Pancreas (tissue), 10 donors: ENCODE measurements around the gene BBX. TPM values are rescaled to one million over a fixed set of nuclear protein-coding genes. Genes with fewer than 3 reads are reported as not detected.

Source experiments
- ATAC-seq, 4 donors: fragments of 200-7000 bp; cut with Tn5 transposase; one replicate each; pipeline versions ENCODE4 v1.8.0 to v1.9.1; 2020; ENCODE audit warnings: mild to moderate bottlenecking in 4 of 4, moderate library complexity in 4 of 4
- DNase-seq, 6 donors: peaks; one replicate each; pipeline ENCODE4 v3.0.0-alpha.2; 2020
- FAIRE-seq: peaks from 2 replicates; lab custom pipeline; 2012; peaks lifted over from hg19 to GRCh38; lab: Jason Lieb, UNC
- H3K27ac ChIP-seq, 4 donors: fragments of 200-600 bp; sonication (generic); 1 replicate in 3 of 4; 2 replicates in 1 of 4; pipeline versions ENCODE4 v1.5.0 to v1.8.0; 2020
- H3K27me3 ChIP-seq, 4 donors: fragments of 200-600 bp; one replicate each; pipeline ENCODE4 v1.8.0; 2021
- H3K36me3 ChIP-seq, 3 donors: fragments of 200-600 bp; sonication (generic) in 1 of 3; one replicate each; pipeline versions ENCODE4 v1.5.0 to v1.8.0; 2020 to 2021
- H3K4me1 ChIP-seq, 3 donors: fragments of 200-600 bp; one replicate each; pipeline ENCODE4 v1.8.0; 2021
- H3K4me3 ChIP-seq, 4 donors: fragments of 200-600 bp; sonication (generic) in 2 of 4; one replicate each; pipeline versions ENCODE4 v1.5.0 to v1.8.0; 2020 to 2021
- H3K9me3 ChIP-seq, 4 donors: fragments of 200-600 bp; one replicate each; pipeline ENCODE4 v1.8.0; 2021
- CTCF ChIP-seq, 4 donors: fragments of 200-600 bp; sonication (generic) in 3 of 4; IDR thresholded peaks; one replicate each; pipeline versions ENCODE4 v1.5.0 to v1.8.0; 2021; ENCODE audit warnings: antibody characterized with exemption in 4 of 4
- WGBS, 2 donors: extraction: QIAGEN DNeasy Blood & Tissue Kit; methylation state at CpG; one replicate each; pipeline ENCODE4 v1.1.7; 2013; 5-methylcytosine and 5-hydroxymethylcytosine counted together
- intact Hi-C, 3 donors: fragments of 100-400 bp; cut with DNase I; formaldehyde crosslinking; loops; one replicate each; pipeline versions ENCODE4 v1.11.1 to v1.14.2; 2022
- polyA plus RNA-seq, 2 donors: library from polyadenylated mRNA; stranded (reverse); fragments of 200-250 nt; gene quantifications; one replicate each; pipeline ENCODE4 v1.2.3, GENCODE V29; 2013
- total RNA-seq, 6 donors: library from RNA; stranded (reverse); fragmentation: NEBNext Ultra II Directional in 4 of 6; extraction: Animal tissue kit (Norgen Biotek cat#: 25700) in 4 of 6; gene quantifications; one replicate each; pipeline versions ENCODE4 v1.2.1 to v1.2.4, GENCODE V29; 2021 to 2023
- donor health status: healthy with polysubstance abuse.
- donor health status: DM: no; HTN: no; CAD: no; lungs with moderate emphysema.
- donor health status: DM: no; HTN: no; CAD: no.
- donor health status: control.
- donor health status: control.
- donor health status: Bipolar disorder and iron deficiency.
- donor health status: DM: yes; HTN: yes; CAD: no.
- donor health status: DM: no; HTN: no; CAD: no.
- donor health status: DM: no; HTN: no; CAD: no.
- donor health status: DM: yes; HTN: yes; CAD: no.

The BBX gene
- total and polyA plus RNA-seq, 8 donors = 3.9 to 43.8 (median 19.8) TPM

GRCh38 chr3:107699682-107700081, 176.9 kb downstream of the BBX start:
- Histone ChIP-seq H3K4me1 (no peaks in the 10 kb centered on the region), H3K9me3 (no peaks in the 10 kb centered on the region), H3K27ac (no peak overlapping the region), H3K27me3 (no peaks in the 10 kb centered on the region), H3K36me3 (no peaks in the 10 kb centered on the region), H3K4me3 (no peak overlapping the region)
- intact Hi-C loops = no loop called here
- no peak for DNase-seq
- TF ChIP-seq CTCF (IDR thresholded peaks at IDR 0.05) = no peak
- ATAC-seq = no peak
- 80 to 91% methylated on average over 2 of the region's 2 CpGs for WGBS, 2 donors
- FAIRE-seq = no peak

GRCh38 chr3:107701299-107701698, 178.5 kb downstream of the BBX start:
- intact Hi-C loops = no loop called here
- 97 to 99% methylated on average over 2 of the region's 2 CpGs for WGBS, 2 donors

GRCh38 chr3:107704477-107704876, 181.7 kb downstream of the BBX start:
- H3K27me3 ChIP-seq = no peaks in the 10 kb centered on the region
- DNase-seq (no peak), FAIRE-seq (no peak), ATAC-seq (no peak)
- H3K4me3 ChIP-seq = no peak overlapping the region
- H3K4me1 ChIP-seq = no peaks in the 10 kb centered on the region
- H3K36me3 ChIP-seq = no peaks in the 10 kb centered on the region
- WGBS, 2 donors = 93 to 94% methylated on average over 1 of the region's 1 CpG
- no peak overlapping the region for H3K27ac ChIP-seq
- intact Hi-C loops = no loop called here
- TF ChIP-seq CTCF (IDR thresholded peaks at IDR 0.05) = no peak
- no peaks in the 10 kb centered on the region for H3K9me3 ChIP-seq

More at GRCh38 chr3:107701299-107701698, 178.5 kb downstream of the BBX start:
- Histone ChIP-seq H3K27me3 (no peaks in the 10 kb centered on the region), H3K4me3 (no peak overlapping the region), H3K27ac (no peak overlapping the region), H3K36me3 (no peaks in the 10 kb centered on the region), H3K4me1 (no peaks in the 10 kb centered on the region), H3K9me3 (no peaks in the 10 kb centered on the region)
- DNase-seq (no peak), ATAC-seq (no peak), FAIRE-seq (no peak)
- TF ChIP-seq CTCF (IDR thresholded peaks at IDR 0.05) = no peak

- WGBS, 2 donors = 77% methylated on average over 5 of the region's 5 CpGs
- H3K27ac ChIP-seq = no peak overlapping the region
- intact Hi-C loops = no loop called here
- H3K4me1 ChIP-seq = no peaks in the 10 kb centered on the region
- DNase-seq (no peak), FAIRE-seq (no peak), ATAC-seq (no peak)
- no peak for TF ChIP-seq CTCF (IDR thresholded peaks at IDR 0.05)
- H3K36me3 ChIP-seq = no peaks in the 10 kb centered on the region
- no peaks in the 10 kb centered on the region for H3K27me3 ChIP-seq
- H3K9me3 ChIP-seq = no peaks in the 10 kb centered on the region
- H3K4me3 ChIP-seq = no peak overlapping the region
Measured at GRCh38 chr3:107705046-107705445, 182.3 kb downstream of the BBX start.

GRCh38 chr3:107710851-107711250, 188.1 kb downstream of the BBX start:
- intact Hi-C loops = no loop called here
- DNase-seq (peak in 4 of 6 donors; percentile 21 to 60 (median 40)), ATAC-seq (peak; percentile 63 to 82 (median 78))

More at GRCh38 chr3:107710851-107711250, 188.1 kb downstream of the BBX start:
- no peak for TF ChIP-seq CTCF (IDR thresholded peaks at IDR 0.05)
- FAIRE-seq = no peak
- no peak overlapping the region for H3K4me3 ChIP-seq
- no peaks in the 10 kb centered on the region for H3K9me3 ChIP-seq
- WGBS, 2 donors = 60 to 62% methylated on average over 5 of the region's 5 CpGs
- no peaks in the 10 kb centered on the region for H3K4me1 ChIP-seq
- H3K27me3 ChIP-seq = no peaks in the 10 kb centered on the region
- H3K27ac ChIP-seq = no peak overlapping the region
- peaks cover 0 to 6% (median 0%) of the 10 kb centered on the region in 3 donors for H3K36me3 ChIP-seq
